ENCODE results near the gene CD38. TPM values are rescaled to one million over a fixed set of nuclear protein-coding genes. Genes with fewer than 3 reads are reported as not detected.

CD38 gene
- total and polyA plus RNA-seq, 8 donors: 0.99 to 38.4 (median 1.7) TPM

- H3K4me1 ChIP-seq: no peaks in the 10 kb centered on the region
- peak; percentile 95 for ATAC-seq
- no peaks in the 10 kb centered on the region for H3K27me3 ChIP-seq
- no peak for DNase-seq
- no peaks in the 10 kb centered on the region for H3K36me3 ChIP-seq
- H3K4me3 ChIP-seq: no peak overlapping the region
- intact Hi-C loops (cut with DNase I): no loop called here
- H3K9me3 ChIP-seq: no peaks in the 10 kb centered on the region
- TF ChIP-seq CTCF (IDR thresholded peaks at IDR 0.05): no peak
- peak overlapping the region in 1 of 2 donors; percentile 67 for H3K27ac ChIP-seq
Observed at GRCh38 chr4:15893962-15894361, 115.8 kb downstream of the CD38 start.

GRCh38 chr4:15894393-15894792 is 116.3 kb downstream of the CD38 start:
- H3K27ac ChIP-seq: peak overlapping the region in 1 of 2 donors; percentile 67
- DNase-seq (no peak), ATAC-seq (no peak)
- no peaks in the 10 kb centered on the region for H3K9me3 ChIP-seq
- no peak for TF ChIP-seq CTCF (IDR thresholded peaks at IDR 0.05)
- H3K4me3 ChIP-seq: no peak overlapping the region
- no peaks in the 10 kb centered on the region for H3K4me1 ChIP-seq
- intact Hi-C loops (cut with DNase I): no loop called here
- H3K27me3 ChIP-seq: no peaks in the 10 kb centered on the region
- no peaks in the 10 kb centered on the region for H3K36me3 ChIP-seq

DNA sequence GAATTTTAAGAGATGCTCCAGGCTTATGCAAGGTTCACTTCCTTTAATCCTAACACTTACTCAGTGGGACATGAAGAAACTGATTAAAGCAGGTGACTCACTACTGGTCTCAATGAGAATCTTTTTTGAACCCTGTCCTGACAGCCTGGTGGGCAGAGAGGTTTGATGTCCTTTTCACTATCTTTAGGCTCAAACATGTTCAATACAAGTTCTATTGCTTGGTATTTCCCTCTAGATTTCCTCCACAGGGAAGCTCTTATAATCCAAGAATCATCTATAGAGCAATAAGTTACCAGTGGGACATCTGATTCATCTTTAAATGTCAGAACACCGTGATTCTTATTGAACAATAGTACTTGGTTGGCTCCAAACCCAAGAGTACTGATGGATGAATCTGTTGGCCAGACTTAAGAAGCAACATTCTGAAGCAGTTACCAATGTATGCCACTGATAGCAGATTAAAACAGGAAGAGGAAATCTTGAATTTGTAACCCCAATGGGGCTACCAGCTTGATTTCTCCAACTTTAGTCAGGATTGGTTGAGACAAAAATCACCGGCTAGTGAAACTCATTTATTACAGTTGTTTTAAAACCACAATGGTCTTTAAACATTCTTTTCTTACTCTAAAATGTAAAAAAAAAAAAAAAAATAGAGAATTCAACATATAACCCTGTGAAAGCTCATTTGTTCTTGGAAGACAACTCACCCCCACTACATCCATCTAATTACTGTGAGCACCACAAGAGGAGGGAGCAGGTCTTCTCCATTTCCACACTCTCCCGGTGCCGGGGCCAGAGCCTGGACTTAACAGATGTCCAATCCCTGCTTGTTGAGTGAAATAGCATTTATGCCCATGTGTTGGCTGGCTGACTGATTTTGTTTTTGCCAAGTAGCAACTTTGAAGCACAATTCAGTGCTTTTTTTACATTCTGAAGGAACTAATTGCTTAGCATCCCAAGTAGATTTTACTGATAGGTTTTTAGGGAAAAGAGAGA is 117.1 kb downstream of the CD38 start:
- H3K4me1 ChIP-seq: no peaks in the 10 kb centered on the region
- no peak for TF ChIP-seq CTCF (IDR thresholded peaks at IDR 0.05)
- H3K4me3 ChIP-seq: no peak overlapping the region
- no peak for DNase-seq
- no peaks in the 10 kb centered on the region for H3K27me3 ChIP-seq
- H3K36me3 ChIP-seq: no peaks in the 10 kb centered on the region
- peak overlapping the region in 1 of 2 donors; percentile 67 for H3K27ac ChIP-seq
- H3K9me3 ChIP-seq: no peaks in the 10 kb centered on the region
- intact Hi-C loops (cut with DNase I): no loop called here
- ATAC-seq: no peak

- intact Hi-C loops (cut with DNase I): no loop called here
- Histone ChIP-seq H3K4me3 (no peak overlapping the region), H3K4me1 (peaks cover 0 to 15% of the 10 kb centered on the region in 2 donors), H3K36me3 (no peaks in the 10 kb centered on the region), H3K27me3 (no peaks in the 10 kb centered on the region), H3K27ac (no peak overlapping the region), H3K9me3 (no peaks in the 10 kb centered on the region)
- no peak for DNase-seq
- ATAC-seq: no peak
- TF ChIP-seq CTCF (IDR thresholded peaks at IDR 0.05): no peak
Observed at GRCh38 chr4:15897577-15897976, 119.4 kb downstream of the CD38 start.

DNA sequence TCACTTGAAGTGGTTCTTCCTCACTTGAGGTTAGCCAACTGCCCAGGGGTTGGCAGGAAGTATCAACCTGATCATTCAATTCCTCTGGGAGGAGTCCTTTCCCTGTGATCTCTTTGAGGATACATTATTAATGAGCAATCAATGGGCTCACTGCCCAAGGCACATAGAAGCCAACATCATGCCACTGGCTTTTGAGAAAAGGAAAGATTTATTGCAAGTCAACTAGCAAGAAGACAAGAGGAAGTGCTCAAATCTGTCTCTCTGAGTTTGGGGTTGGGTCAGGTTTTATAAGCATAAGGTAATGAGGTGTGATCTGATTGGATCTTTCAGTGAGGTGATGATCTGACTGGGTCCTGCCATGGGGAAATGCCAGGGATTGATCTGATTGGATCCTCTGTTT is 120.8 kb downstream of the CD38 start:
- DNase-seq: no peak
- Histone ChIP-seq H3K4me3 (no peak overlapping the region), H3K27me3 (no peaks in the 10 kb centered on the region), H3K9me3 (no peaks in the 10 kb centered on the region), H3K27ac (no peak overlapping the region), H3K4me1 (peaks cover 0 to 28% of the 10 kb centered on the region in 2 donors), H3K36me3 (no peaks in the 10 kb centered on the region)
- intact Hi-C loops (cut with DNase I): no loop called here
- ATAC-seq: no peak
- no peak for TF ChIP-seq CTCF (IDR thresholded peaks at IDR 0.05)

Measured in left lung (tissue), 10 donors.